ENCODE data around the gene SH2D4B.
"Not testable (repeated sequence)": the region's sequence is repeated elsewhere in the genome, so short reads cannot be mapped to it uniquely, and the experiment has no call there.

Gene SH2D4B

DNA sequence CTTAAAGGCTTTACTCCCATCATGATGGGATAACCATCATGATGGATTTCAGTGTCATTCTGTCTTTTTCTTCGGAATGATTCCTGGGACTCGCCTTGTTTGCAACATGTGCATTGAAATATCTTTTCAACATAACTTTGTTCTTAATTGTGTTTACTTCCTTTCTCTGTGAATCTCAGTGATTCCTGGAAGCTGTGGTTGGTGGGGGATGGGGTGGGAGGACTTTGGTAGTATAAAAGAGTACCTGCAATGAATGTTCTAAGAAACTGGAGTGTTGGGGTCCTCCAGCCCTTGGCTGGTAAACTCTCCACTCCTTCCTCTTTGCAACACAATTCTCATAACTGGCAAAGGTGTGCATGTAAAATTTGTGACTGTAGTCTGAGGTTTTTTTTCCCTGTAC lies 11.5 kb upstream of the SH2D4B start:
- DNase-seq, result no peak

DNA sequence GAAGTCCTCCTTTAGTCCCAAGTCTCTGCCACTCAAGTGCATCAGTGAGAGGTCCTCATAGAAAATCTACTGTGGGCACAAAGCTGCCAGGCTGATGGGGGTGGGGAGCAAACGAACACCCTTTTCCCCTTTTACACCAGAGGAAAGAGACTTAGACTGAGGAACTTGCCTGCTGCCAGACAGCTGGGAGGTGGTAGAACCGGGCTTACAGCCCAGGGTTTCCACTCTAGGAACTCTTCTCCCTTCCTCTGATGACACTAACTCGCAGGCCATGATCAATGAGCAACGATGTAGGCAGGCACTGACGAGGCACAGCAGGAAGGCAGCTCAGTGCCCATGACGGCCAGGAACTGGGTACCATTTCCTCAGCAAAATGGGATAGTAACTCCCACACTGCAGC lies 11.0 kb upstream of the SH2D4B start:
- no peak for DNase-seq

- DNase-seq, result no peak
Observed at GRCh38 chr10:80528185-80528700, 9.5 kb upstream of the SH2D4B start.

DNA sequence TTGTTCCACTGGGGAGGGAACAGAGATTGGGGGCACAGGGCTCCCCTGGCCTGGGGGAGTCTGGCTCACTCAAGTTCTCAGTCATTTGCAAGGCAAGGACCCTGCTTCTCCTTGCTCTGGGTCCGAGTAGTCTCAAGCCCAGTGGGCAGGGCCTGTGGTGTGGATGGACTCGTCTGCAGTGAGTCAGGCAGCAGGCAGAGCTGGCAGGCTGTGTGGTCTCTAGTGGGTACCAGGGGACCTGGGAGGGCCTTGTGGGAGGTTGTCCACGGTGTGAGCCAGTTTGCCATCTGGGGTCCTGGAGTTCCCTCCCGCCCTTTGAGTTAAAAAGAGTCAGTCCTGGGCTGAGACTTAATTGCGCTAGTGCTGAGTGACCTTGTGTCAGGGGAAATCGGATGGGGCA lies 8.8 kb upstream of the SH2D4B start:
- DNase-seq, result no peak

- DNase-seq, result no peak
Observed at GRCh38 chr10:80529604-80530003, 8.1 kb upstream of the SH2D4B start.

DNA sequence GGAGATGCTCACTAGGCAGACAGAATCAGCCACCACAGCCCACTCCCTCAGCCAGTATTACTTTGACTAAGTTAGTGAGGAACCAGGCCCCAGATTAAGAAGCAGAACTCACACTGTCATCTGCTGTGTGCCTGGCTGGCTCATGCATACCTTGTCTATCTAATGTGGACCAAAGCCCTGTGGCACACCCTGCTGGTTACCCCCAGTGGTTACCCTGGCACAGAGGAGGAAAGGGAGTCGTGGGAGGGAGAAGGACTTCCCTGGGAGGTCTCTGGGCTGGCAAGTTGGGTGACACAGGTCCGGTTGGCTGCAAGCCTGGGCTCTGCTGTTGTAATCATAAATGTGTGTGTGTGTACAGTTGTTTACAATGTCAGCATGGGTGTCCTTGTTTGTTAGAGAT lies 7.5 kb upstream of the SH2D4B start:
- DNase-seq, result no peak

- DNase-seq, result no peak
Observed at GRCh38 chr10:80530816-80531215, 6.9 kb upstream of the SH2D4B start.

DNA sequence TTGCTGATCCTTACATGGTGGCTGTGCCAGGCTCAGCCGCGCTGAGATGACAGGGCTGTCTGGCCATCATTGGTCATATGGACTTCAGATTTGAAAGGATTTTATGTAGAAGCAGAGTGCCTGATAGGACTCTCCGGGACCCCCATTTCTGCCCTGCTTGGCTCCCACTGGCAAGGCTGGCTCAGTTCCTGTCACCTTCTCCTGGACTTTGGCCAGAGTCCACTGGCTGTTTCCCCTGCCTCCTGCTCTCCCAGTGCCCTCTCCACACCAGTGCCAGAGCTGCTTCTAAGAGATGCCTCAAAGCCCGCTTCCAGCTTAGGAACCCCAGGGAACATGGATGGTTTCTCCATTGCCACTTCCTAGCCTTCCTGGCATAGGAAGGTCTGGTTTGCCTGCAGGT lies 5.1 kb upstream of the SH2D4B start:
- no peak for DNase-seq

DNA sequence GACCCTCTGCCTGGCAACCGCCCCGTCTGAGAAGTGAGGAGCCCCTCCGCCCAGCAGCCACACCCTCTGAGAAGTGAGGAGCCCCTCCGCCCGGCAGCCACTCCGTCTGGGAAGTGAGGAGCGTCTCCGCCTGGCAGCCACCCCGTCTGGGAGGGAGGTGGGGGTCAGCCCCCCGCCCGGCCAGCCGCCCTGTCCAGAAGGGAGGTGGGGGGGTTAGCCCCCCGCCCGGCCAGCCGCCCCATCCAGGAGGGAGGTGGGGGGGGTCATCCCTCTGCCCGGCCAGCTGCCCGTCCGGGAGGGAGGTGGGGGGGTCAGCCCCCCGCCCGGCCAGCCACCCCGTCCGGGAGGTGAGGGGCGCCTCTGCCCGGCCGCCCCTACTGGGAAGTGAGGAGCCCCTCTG lies 3.6 kb upstream of the SH2D4B start:
- not testable (repeated sequence) for DNase-seq

GRCh38 chr10:80534646-80535045 lies 3.1 kb upstream of the SH2D4B start:
- DNase-seq, result not testable (repeated sequence)

DNA sequence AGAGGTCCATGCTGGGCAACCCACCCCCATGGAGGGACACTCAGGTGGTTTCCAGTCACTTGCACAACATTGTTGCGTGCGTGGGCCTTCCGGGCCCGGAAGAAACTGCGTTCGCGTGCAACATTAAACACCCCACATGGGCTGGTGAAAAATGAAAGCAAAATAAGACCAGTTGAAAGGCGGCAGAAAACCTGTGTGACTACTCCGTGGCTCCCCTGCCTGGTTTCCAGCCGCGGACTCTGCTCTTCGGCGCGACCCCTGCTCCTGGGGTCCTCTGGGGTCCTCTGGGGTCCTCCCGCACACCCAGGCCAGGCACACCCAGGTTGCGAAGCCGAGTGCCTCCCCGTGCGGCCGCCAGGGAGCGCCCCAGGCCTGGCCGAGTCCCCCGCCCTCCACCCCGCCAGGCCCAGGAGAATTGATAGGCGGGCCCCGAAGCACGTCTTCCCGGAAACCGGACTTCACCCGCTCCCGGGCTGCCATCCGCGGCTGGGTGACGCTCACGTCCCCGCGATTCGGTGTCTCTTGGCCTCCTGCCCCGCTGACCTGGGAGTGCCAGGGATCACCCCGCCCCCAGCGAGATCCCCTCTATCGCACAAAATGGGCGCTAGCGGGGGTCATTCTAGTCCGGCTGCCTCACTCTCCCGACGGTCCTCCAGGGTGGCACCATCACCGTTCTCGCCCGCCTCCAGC lies 1.9 kb upstream of the SH2D4B start:
- DNase-seq, result no peak

GRCh38 chr10:80536361-80536835 lies 1.3 kb upstream of the SH2D4B start:
- DNase-seq, result no peak

DNA sequence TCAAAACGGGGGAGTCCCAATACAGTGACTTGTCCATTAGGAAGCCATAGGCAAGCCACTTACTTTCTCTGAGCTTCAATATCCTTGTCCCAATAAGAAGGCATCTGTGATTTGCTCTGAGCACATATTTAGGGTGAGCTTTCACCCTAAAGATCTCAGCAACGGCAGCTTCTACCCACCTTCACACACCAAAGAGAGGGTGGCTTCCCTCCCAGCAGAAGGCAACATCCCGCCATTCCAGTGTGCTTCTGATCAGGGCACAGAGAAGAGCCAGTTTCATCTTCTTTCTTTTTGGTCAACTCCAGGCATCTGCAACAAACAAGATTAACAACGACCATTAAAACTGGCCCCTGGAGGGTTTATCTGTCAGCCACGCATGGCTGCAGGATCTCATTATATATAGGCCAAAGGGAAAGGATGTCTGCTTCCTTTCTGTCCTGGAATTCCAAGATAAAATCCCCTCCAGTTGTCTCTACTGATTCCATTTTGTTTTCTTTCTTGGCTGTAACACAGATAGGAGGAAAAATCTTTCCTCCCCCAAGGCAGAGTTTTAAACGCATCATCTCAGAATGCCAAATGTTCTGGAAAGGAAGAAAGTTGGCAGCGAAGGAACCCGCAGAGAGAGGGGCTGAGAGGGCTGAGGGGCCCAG lies 491 bp upstream of the SH2D4B start:
- DNase-seq, result no peak

GRCh38 chr10:80538481-80539185 lies 931 bp downstream of the SH2D4B start:
- no peak for DNase-seq

- no peak for DNase-seq
Observed at GRCh38 chr10:80539421-80540031, 1.8 kb downstream of the SH2D4B start.

DNA sequence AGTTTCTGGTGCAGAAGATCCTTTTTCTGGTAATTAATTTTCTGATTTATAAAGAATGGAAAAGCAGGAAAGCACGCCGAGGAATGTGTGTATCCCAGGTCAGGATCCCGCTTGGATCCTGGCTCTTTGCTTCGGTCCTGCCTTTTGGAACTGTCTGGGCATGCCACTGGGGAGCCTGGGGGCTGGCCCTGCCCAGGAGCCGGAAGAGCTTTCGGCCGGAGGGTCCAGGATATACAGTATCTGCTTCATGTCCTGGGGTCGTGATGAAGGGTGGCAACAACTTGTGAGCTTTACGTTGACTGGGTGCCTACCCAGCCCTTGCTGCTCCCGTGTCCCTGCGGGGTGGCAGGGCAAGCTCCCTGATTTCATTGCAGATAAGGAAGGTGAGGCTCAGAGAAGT lies 2.4 kb downstream of the SH2D4B start:
- no peak for DNase-seq

DNA sequence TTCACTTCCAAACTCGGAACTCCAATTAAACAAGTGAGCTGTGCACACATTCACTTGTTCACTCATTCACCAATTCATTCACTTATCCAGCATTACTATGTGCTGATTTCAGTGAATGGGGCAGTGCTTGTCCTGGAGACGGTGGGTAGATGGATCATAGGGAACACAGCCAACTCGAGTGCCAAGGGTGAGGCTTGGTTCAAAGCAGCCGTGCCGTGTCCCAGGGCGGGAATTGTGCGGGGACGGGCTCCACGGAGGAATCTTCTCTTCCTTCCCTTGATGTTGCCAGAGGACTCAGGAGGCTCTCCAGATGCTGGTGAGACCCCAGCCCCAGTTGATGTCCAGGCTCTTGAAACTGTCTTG lies 2.9 kb downstream of the SH2D4B start:
- DNase-seq, result no peak

DNA sequence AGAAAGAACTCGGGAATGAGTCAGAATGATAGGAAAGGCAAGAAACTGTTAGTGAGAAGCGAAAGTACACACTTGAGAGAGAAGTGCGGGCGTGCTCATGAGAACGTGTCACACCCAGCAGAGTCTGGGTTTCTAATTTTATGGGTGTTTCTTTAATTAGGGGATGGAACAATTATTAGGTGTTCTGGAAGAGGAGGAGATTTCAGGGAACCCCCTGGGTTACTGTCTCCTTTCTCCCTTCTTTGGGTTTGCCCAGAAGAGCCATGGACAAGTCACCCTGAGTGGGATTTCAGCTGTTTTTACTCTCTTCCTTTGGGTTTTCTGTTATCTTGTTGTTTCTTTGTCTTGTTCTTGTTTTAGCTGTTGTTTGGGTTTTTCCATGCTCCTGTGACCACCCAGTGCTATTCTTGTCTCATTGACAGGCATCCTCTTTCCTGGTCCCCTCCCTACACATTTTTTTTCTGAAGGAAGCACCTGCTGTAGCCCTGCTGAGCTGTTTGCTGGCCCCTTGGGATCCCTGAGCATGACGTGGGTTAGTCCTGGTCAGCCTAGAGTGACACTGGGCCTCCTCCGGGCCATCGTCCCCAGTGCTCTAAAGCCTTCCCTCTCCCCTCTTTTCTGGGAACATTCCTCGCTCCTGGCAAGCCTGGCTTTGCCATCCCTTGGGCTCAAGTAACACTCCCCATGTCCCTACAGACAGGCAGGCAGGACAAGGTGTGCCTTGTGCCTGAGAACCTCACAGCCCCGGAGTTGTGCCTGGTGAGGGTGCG lies 3.5 kb downstream of the SH2D4B start:
- no peak for DNase-seq

DNA sequence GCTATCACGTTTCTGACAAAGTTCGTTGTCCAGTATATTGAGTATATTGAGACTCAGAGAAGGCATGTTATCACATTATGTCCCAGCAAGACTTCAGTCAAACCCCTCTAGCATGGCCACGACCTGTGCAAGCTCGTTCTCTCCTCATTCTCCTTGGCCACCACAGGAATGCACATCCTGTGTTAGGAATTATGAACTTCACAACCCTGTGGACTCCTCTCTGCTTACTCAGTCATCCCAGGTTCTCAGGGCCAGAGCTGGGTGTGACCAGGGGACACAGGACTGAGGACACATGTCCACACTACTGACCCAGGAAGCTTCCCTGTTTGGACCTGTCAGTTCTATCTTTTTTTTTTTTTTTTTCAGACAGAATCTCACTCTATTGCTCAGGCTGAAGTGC lies 4.4 kb downstream of the SH2D4B start:
- DNase-seq, result no peak

DNA sequence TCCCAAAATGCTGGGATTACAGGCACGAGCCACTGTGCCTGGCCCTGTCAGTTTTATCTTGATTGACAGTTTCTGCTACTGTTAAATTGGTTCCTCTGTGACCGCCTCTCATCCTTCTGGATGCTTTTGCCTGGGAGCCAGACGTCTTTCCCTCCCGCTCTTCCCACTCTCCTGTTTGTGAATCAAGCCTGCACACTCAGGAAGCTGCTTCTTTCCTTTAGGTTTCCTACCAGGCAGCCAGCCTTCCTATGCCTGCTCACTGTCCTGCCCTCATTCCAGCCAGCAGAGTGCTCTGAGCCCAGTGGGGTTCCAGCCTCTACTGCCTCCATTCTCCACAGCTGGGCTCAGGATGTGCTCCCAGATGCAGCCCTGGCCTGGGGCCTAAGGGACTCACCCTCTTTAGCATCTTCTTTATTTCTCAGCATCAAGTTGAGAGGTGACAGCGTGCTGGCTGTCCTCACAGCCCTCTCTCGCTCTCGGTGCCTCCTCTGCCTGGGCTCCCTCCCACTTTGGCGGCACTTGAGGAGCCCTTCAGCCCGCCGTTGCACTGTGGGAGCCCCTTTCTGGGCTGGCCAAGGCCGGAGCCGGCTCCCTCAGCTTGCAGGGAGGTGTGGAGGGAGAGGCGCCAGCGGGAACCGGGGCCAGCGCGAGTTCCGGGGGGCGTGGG lies 5.1 kb downstream of the SH2D4B start:
- DNase-seq, result no peak

DNA sequence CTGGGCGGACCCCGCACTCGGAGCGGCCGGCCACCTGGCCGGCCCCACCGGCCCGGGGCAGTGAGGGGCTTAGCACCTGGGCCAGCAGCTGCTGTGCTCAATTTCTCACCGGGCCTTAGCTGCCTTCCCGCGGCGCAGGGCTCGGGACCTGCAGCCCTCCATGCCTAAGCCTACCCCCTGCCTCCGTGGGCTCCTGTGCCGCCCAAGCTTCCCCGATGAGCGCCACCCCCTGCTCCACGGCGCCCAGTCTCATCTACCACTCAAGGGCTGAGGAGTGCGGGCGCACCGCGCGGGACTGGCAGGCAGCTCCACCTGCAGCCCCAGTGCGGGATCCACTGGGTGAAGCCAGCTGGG lies 5.6 kb downstream of the SH2D4B start:
- DNase-seq, result not testable (repeated sequence)

GRCh38 chr10:80544316-80544953 lies 6.7 kb downstream of the SH2D4B start:
- DNase-seq, result no peak

Measured in NCI-H2081 treated with DMSO at 0.1 percent for 48 hours (cell line).